HG02678 (cell line): ENCODE measurements around the gene CAMK2A.

Source experiments
- ATAC-seq: cut with Tn5 transposase; IDR thresholded peaks from one replicate; pipeline ENCODE4 v1.9.1; 2021; ENCODE audit warnings: mild to moderate bottlenecking, moderate library complexity; ENCODE audit not compliant: unreplicated experiment

CAMK2A gene

DNA sequence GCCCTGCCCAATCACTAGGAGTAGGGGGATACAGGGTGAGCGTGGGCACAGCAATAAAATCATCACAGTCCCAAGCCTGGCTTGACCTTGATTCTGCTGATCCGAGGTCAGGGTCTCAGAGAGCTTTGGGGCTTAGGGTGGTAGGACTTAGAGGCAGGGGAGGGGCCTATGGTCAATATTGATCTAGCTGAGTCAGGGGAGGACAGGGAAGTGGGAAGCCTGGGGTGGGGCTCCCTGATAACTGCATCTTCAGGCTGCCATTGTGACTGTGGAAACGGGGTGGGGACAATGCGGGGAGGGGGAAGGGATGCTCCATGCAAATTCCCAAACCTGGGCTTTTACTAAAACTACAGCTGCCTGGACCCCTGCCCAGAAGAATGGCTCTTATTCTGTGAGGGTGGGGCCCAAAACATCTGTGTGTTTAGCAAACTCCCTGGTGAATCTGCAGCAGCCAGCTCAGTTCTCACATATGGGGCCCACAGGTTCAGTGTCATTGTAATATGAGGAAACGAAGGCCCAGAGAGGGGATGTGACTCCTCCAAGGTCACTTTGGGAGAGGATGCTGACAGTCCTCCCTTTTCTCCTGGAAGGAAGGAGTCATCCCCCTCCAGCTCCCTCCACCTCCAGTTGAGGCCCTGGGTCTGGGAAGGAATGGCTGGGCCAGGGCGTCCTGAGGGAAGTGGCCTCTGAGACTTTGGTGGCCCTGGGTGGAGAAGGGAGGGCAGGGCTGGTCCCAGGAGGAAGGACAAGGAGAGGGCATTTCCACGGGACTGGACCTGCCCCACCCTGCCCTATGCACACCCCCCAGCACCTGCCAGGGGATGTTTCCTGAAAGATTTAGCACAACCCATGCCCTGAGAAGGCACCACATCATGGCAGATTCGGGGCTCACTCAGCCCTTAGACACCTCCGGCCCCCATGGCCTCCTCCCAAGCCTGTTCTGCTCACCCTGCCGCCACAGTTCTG is 73.3 kb downstream of the CAMK2A start:
- ATAC-seq = no peak

DNA sequence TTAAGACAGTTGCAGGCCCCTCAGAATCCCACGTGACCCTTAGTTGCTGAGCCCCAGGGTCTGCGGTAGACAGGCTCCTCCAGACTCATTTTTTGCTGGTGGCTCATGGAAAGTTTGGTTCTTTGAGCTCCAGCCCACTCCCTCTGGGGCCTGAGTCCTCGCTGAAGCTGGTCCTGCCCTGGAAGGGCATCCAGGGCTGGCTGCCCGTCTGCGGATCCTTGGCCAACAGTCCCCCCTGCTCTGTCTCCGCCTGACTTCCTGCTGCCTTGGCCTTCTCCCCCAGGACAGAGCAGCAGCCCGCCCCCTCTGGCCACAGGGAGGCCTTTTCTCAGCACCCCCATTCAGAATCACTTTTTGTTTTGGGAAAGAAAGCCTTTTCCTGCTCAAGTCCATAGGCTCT is 75.3 kb downstream of the CAMK2A start:
- no peak for ATAC-seq

DNA sequence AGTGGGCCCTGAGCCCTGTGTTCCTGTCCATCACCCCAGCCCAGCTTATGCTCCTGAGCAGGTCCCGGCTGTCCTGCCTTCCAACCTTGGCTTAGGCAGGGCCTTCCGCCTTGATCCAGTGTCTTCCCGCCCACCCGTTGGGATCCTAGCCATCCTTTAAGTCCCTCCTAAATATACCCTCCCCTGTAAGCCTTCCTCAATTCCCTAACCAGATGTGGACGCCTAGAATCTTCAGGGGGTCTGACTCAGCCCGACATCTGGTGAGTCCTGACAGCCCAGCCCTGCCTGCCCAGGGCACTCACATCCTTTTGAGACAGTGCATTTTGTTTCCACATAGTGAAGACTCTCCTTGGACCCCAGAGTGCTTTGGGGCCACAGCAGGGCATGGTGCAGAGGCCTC is 76.0 kb downstream of the CAMK2A start:
- no peak for ATAC-seq

DNA sequence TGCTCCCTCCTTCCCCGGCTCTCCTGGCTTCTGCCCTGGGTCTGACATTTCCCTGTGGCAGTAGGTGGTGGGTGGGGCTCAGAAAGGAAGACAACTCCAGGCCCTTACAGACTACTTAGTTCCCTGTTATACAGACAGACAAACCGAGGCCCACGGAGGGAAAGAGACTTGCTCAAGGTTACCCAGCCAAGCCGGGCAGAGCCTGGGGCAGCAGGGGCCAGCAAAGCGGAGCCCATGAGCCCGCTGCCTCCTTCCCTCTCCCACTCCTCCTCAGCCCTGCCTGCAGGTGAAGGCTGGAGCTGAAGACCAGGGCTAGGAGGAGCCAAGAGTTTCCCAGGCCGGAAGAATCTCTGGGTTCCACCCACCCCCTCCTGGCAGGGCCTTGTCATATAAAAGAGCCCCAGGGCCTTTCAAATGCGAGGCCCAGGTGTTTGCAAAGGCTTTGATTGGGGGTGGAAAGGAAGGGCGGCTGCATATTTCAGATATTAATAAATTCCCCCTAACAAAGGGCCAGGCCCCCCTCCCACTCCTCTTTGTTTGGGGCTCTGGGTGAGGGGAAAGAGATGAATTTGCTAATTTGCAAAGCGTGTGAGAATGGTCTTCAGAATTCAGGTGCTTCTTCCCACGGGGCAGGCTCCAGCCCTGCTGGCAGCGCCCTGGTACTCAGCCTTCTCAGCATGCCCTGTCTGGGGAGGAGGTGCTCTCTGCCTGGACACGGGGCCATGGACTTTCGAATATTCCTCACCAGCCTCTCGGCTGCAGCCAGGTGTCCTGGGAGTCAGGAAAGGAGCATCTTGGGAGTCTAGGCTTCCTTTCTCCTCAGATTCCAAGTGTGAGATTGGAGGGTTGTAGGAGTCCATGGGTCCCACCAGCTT is 78.2 kb downstream of the CAMK2A start:
- no peak for ATAC-seq

DNA sequence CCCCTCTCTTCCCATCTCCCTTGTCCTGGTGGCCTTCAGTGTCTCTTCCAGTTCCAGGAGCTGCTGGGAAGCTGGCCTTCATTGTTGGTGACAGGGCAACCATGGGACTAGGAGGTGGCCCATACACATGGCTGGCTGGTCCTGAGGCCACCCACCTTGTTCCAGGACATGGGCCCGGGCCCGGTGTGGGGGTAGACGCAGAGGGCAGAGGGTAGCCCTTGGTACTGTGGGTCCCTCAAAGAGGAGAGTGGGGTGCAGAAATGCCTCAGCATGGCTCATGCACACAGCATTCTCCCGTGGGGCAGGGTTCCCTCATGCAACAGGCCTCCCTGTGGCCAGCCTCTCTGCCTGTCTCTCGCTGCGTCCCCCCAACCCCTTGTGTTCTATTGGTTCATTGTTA is 78.9 kb downstream of the CAMK2A start:
- ATAC-seq = no peak

DNA sequence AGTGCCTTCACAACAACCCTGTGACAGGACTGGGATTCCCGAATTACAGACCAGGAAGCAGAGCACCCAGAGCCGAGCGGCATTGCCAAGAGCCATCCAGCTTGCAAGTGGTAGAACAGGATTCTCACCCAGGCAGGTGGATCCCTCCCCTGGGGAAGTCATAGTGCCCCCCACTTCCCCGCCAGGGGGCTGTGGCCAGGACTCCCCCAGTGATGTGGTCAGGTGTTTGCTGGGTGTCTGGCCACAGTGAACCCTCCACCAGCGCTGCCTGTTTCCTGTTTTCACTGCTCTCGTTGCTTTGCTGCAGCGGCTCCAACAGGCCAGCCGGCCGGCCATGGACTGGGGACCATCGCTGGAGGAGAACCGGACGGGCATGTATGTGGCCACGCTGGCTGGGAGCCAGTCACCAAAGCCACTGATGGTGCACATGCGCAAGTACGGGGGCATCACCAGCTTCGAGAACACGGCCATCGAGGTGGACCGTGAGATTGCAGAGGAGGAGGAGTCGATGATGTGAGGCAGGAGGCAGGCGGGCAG is 80.4 kb downstream of the CAMK2A start:
- ATAC-seq = no peak

DNA sequence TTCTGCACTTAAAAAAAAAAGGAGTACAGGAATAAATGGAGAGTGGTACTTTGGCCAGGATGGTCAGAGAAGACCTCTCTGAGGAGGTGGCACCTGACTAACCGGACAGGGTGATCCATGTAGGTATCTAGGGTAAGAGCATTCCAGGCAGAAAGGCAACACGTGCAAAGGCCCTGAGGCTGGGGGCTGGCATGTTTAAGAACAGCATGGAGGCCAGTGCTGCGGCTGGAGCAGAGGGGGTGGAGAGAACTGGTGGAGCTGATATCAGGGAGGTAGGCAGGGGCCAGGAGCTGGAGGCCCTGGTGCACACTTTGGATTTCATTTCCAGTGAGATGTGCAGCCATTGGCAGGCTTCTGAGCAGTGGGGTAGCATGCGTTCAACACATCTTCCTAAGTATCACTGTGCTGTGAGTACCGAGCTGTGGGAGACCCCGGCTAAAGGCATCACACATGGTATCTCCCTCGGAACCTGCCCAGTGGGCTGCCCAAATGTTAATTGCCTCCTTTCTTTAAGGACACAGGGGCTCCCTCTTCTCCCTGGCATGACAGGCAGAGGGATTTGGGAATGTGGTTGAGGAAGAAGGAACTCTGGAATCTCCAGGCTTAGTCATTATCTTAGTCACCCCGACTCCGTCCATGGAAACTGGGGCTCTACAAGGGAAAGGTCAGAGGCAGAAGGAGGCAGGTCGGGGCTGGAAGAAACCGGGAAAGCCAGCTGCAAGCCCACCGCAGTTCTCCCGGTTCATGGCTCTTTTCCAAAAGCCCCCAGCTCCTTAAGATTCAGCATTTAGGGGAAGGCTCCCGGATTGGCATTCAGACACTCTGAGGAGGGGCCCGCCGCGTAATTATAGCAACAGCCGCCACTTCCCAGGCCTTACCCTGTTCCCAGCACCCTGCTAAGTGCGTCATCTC is 81.1 kb downstream of the CAMK2A start:
- ATAC-seq = no peak

DNA sequence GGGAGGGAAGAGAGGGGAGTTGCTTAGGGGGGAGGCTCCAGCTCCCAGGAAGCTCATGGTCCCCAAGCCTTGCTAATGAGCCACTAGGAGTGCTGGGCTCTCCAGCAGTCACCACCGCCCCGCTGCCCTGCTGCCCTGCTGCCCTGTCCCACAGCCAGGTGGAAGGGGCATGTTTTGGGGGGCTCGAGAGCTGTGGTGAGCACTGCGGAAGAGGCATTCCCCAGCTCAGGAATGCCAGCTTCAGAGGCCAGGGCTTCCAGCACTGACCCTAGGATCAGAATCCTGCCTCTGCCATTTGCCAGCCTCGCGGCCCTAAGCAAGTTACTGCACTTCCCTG is 82.8 kb downstream of the CAMK2A start:
- ATAC-seq = no peak

DNA sequence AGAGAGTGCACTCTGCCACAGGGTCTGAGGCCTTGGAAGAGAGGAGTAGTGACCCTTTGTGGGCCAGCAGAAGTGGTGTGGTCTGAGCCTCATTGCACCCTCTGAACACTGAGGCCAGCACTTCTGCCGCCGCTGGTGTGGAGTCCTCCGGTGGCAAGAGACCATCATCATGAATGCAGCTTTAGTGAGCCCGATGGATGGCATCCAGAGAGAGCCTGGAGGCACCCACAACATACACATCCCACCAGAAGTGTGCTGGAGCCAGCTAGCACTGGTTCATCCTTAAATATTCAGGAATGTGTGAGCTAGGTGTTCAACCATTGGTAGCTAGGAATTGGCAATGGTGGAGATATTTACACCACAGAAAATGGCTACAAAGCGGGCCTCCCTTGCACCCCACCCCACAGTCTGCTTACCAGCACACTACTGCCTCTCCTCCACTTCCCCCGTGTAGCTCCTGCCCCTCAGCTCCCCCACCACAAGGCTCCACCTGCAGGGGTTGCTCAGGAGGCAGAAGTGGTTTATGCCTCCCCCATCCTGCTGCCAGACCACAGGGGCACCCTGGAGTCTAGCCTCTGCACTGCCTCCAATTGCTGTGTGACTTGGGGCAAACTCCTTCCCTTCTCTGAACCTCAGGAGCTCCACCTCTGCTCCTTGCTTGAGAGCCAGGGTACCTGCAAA is 83.3 kb downstream of the CAMK2A start:
- ATAC-seq = no peak

DNA sequence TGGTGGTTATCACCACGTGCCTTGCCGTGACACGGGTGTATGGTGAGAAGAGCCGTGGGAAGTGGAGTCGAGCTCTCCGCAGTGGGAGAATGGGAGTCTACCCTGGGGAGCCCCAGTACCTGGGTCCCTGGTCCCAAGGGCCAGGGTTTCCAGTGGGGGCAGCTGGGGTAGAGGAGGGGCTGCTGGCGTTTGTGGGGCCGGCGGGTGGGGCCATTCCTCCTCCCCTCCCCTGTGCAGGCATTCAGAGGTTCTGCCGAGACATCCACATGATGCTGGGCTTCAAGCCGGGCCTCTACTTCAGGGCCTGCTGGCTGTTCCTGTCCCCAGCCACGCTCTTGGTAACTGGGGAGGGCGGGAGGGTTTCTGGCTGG is 85.0 kb downstream of the CAMK2A start:
- ATAC-seq = no peak

DNA sequence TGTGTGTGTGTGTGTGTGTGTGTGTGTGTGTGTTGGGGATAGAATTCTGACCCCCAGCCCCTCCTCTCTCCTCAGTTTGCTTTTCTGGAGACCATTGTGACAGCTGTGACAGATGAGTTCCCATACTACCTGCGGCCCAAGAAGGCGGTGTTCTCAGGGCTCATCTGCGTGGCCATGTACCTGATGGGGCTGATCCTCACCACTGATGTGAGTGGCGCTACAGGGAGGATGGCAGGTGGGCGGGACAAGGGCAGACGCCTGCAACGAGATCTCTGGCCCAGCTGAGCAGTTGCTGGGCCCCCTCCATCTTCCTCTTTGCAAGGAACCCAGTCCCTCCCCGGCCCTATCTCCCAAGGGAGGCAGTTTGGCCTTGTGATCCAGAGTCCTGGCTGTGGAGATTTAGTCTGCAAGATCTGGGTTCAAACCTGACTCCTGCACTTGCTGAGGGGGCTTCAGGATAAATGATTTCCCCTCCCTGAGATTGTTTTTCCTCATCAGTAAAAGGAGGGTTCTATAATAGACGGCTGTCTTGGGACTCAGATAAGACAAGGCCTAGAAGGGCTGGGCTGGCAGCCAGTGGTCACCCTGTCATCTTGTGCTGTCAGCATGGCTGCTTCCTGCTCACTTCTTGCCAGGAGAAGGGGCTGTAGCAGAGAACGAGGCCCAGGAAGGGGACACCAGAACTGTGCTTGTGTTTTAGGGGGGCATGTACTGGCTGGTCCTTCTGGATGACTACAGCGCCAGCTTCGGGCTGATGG is 85.6 kb downstream of the CAMK2A start:
- no peak for ATAC-seq

DNA sequence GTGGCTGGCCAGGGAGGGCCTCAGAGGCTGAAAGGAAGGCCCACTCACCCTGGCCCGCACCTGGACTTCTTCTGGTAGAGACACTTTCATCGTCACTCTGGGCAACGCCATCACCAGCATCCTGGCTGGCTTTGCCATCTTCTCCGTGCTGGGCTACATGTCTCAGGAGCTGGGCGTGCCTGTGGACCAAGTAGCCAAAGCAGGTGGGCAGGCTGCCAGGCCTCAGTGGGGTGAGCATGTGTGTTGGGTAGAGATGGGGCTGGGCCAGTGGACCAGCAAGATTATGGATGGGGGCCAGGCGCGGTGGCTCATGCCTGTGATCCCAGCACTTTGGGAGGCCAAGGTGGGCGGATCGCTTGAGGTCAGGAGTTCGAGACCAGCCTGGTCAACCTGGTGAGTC is 87.1 kb downstream of the CAMK2A start:
- no peak for ATAC-seq

DNA sequence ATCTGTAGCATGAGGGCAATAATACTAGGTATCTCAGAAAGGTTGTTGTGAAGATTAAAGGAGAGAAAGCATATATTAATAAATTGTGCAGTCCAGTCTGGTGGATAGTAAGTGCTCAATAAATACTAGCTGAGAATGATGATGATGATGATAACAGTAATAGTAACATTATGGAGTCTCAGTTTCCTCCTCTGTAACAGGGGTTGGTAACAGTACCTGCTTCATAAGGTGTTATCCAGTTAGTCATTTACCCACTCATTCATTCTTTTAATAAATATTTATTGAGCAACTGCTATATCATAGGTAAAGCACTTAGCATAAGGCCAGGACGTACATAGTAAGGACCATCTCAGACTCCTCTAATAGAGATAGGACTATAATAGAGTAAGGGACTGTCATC is 92.1 kb downstream of the CAMK2A start:
- no peak for ATAC-seq

DNA sequence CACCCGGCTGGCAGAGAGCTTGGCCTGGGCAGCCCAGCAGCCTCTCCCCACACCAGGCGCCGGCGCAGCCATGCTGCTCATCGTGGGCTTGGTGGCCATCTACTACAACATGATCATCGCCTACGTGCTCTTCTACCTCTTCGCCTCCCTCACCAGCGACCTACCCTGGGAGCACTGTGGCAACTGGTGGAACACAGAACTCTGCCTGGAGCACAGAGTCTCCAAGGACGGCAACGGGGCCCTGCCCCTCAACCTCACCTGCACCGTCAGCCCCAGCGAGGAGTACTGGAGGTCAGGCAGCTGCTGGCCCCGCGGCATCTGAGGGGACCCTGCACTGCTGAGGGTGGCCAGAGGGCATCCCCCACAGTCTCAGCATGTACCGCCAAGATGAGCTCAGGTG is 92.6 kb downstream of the CAMK2A start:
- ATAC-seq = no peak

DNA sequence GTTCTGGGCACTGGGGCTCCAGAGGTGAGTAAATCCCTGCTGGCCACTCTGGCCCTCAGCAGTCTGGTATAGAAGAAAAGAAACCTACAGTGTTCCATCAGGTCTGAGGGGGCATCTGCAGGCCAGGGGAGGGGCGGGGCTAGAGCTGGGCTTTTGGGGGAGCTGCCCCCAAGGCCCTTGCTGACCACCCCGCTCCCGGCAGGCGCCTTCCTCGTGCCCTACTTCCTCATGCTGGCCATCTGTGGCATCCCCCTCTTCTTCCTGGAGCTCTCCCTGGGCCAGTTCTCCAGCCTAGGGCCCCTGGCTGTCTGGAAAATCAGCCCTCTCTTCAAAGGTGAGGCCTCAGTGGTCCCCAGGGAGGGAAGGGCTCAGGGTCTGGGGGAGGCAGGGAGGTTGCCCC is 93.1 kb downstream of the CAMK2A start:
- no peak for ATAC-seq

DNA sequence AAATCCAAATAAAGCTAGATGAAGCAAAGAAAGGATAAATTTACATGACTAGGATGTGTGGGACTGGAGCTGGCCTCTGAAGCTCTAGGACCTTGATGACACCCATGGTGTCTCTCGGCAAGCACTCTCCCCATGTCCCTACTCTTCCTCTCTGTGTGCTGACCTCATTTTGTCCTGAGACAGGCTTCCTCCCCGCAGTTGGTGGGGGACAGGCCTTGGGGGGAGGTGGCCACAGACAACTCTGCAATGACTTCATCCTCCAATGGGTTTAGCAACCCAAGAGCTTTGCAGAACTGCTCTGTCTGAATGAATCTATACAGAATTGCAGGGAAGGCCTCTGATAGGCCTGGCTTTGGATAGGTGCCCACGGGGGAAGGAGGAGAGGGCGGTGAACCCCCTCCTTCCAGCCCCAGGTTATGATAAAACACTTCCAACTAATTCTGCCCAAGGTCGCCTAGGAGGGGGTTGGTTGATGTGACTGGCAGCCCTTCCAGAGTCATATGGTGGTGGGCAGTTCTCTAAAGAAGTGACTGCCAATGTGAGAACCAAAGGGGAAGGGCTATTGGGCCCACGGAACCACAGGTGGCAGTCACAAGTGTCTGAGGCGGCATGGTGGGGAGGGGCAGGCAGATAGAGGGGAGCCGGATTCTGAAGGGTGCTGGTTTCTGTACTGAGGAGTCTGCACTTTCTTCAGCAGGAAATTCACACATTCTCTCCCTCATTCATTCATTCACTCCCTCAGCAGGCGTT is 93.7 kb downstream of the CAMK2A start:
- no peak for ATAC-seq

DNA sequence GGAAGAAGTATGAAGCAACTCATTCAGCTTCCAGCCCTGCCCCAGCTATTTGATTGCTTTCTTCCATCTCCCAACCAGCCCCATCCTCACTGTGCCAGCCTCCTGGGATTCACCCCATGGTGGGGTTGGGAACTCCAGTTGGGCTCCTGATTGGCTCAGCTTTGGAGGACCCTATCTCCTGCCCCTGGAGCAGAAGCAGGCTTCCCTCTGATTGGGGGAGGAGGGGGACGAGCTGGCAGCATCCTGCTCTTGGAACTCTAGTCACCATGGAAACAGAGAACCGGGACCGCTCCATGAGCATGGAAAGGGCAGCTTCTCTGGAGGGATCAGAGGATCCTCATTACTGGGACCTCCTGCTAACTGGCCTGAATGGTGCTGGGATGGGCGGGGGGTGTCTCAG is 97.1 kb downstream of the CAMK2A start:
- ATAC-seq = no peak

DNA sequence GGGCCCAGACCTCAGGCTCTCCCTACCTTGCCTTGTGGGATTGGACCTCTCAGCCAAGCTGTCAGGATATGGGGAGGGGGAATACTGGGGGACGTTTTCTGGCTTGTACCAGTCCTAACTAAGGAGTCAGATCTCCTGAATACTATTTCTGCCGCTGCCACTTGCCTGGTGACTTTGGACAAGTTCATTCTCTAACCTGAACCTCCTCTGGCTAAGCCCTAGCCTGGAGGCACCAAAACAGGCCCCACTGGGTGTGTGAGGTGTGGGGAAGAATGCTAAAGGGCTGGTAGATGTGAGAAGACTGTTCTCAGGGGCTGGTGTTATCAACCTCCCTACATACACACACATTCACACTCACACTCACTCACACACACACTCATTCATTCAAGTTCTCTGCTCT is 98.6 kb downstream of the CAMK2A start:
- ATAC-seq = no peak

DNA sequence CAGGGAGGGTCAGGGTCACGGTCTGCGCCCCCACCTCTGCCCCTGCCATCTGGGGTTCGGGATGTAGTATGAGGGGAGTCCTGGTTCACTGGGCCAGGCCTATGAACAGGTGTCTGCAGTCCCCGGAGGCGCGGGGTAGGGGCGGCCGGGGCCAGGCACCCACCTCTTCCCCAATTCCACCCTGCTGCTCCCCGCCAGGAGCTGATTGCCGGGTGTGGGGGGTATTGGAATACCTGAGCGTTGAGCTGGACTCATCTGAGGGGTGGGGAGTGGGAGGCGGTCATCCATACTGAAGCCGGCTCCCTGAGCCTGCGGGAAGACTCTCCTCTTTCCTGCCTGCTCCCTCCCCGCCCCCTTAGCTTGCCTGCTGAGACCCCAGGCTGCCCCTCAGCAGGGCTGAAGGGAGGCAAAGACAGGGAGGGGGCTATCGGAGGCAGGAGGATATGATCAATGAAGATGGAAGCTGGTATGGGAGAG is 99.0 kb downstream of the CAMK2A start:
- no peak for ATAC-seq
